GDM1 (cell line): ENCODE measurements around the gene NRG3.

Experiments
- DNase-seq: peaks from one replicate; lab custom pipeline; 2025; lab: John Stamatoyannopoulos, UW

NRG3 gene

DNA sequence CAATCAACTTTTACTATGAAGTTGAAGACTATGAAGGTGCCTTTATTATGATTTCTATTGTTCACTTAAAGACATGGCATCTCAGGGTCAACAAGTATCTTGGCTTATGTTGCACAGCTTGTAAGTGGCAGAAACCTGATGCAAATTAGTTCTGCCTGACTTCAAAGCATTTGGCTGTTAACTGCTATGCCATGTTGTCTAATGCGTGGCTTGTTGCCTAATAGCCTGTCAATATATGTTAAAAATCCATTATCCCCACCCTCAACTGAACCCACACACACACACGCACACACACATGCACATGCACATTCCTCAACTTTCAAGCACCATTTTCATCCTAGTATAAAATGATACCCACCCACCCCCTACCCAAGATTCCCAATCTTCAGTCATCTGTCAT, 217.1 kb downstream of the NRG3 start:
- no peak for DNase-seq

DNA sequence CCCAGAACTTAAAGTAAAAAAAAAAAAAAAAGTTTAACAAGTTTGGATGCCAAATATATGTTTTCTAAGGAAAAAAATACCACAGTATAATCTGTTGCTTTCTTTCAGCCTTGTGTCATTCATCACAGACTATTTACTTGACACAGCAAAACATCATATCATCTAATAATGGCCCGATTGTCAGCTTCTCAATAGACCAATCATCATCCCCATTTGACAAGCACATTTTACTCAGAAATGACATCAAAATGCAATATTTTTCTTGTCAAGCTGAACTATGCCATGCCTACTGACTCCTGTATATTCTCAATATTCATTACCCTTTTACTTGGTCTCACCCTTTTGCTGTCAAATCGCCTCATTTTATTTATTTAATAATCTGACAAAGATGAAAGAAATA, 249.7 kb downstream of the NRG3 start:
- DNase-seq, result no peak

DNA sequence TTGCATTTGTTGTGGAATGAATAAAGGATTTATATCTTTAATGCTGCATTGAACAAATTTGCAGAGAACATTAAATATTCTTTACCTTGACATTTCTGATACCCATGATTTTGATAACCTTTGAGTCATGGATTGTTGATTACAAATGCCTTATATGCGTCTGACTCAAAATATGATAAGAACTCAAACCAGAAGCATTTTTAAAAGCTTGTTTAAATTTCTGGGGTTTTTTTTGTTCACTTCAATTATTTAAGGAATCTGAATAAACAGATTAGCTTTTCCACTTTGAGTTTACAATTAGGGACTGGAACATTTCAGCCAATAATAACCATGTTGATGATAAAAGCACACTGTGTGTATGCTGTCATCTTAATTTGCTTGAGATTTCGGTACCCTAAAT, 253.5 kb downstream of the NRG3 start:
- DNase-seq, result no peak

DNA sequence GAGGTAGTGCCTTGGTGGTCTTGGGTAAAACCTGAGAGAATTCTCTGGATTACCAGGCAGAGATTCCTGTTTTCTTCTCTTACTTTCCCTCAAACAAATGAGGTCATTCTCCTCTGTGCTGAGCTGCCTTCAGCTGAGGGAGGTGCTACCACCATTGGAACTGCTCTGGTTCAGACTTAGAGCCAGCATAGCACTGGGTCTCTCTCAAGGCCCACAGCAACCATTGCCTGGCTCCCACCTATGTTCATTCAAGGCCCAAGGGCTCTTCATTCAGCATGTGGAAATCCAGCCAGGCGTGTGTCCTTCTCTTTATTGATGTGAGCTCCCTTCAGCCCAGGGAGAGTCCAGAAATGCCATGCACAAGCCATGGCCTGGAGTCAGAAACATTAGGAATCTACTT, 261.1 kb downstream of the NRG3 start:
- no peak for DNase-seq

DNA sequence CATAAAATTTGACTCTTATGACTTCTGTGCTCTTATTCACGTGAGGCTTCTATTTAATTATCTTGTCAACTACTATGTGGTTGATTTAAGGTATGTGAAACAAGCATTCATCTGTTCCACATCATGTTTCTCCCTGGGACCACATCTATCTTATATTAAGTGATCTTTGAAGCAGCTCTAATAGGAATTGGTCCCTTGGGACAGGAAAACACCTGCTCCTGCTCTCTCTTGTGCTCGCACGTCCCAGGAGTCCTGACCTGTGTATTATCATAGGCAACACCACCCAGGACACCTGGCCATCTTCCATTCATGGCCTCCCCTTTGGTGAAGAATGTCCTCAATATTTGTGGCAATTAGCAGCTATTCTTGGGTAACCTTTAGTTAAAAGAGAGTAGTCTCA, 269.2 kb downstream of the NRG3 start:
- DNase-seq, result no peak

DNA sequence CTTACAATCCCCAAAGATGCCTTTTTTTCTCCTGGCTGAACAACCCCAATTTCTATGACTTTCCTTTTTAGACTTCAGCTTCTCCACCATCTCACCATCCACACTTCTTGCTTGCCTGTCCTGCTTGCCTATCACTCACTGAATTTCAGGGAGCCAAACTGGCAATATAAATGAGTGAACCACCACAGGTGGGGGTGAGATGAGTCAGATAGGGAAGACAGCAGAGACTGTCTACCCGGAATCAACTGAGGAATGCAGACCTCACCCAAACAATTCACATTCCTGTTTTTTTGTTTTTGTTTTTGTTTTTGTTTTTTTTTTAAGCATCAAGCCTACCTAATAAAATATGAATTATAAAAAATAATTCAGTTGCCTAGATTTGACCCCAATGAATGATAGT, 273.8 kb downstream of the NRG3 start:
- no peak for DNase-seq

DNA sequence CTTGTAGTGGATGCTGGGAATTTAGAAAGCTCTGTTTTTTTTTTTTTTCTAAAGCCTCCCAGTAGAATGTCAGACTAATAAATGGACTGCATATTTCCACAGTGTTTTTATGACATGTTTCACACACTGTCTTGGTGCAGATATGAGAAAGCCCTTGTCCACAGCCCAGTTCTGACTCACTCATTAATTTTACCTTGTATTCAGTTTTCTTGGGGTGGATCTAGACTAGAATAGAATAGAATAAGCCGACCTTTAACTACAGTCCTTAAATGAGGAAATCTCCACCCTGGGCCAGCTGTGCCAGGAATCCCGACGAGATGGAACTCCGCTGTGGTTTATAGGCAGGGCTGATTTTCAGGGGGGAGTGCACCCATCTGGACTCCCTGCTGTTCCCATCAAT, 274.7 kb downstream of the NRG3 start:
- no peak for DNase-seq

DNA sequence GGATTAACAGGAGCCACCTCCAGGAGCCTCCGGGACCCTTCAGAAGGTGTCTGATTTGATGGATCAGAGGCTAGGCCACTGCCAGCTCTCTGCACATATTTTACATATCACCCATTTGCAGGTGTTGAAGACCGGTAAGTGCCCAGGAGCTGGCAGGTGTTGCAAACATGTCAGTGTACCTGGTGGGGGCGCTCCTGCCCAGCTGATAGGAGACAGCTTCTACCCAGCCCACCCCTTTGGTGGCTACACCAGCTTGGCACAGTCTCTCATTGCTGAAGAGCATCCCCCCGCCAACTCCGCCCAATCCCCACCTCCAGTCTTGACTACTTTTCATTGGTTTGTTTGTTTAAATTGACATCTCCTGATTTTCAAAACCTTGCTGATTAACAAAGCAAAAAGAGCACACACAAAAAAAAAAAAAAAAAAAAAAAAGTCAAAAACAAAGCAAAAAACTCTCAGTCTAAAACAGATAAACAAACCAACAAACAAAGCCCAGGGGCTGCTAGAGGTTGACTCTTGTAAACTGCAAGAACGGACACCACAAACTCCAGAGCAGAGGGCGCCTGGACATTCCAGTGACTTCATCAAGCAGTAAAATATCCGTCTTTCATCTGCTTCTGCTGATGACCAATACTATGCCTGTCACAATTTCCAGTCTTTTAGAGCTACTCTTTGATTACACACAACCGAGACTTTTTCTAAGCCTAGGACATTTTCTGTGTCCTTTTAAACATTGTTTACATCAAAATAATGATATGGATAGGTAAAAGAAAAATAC, 275.3 kb downstream of the NRG3 start:
- no peak for DNase-seq

DNA sequence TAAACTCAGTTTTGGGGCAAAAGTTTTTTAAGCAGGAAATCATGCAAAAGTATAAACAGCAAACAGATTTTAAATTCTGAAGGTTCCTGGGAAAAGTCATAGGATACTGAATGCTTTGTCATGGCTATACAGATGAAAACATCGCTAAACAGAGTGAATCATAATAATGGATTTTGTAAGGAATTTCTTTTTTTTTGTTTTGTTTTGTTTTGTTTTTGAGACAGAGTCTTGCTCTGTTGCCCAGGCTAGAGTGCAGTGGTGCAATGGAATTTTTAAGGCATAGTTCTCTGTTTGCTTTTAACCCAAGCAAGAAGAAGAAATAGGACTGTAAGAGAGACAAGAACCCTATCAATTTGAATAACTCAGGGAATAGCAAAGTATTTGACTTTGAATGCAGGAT, 285.3 kb downstream of the NRG3 start:
- no peak for DNase-seq

DNA sequence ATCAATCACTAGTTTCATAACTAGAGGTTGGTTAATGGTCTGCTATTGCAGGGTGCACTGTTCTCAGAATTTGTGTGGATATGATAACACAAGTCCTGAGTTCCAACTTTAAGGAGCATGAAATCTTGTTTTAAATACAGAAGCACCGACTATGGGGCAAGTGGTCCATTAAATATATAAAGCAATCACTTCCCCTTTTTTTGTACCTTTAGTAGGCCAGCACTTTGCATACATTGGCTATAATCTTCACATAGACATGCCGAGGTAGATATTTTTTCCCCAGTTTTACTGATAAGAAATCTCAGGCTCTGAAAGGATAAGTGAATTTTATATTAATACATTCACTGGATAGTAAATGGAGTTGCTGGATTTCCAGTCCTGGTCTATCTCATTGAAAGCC, 286.3 kb downstream of the NRG3 start:
- no peak for DNase-seq

DNA sequence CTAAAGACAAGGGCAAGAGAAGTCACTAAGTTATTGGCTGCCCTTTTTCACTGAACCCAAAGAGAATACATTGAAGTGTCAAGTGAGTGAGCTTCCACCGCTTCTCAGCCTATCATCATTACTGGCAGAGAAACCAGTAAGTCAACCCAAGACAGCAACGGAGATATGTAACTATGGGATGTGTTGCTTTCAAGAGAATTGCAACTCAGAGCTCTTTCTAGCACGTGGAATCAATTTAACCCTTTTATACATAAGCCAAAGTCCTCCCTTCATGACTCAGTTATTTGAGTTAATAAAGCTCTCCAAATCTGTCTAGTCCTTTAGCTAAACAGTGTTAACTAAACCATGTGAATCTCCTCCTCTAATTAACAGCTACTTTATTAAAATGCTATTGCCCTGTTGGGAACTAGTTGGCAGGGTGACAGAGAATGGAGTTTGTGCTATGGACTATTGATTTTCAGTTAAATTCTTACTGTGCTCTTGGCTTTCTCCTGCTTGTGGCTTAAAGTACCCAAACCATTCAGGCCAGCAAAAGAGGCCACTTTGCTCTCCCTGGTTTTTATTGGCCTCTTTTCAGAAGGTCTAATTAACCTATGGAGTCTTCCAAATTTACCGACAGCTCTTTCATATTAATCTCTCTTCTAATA, 287.7 kb downstream of the NRG3 start:
- DNase-seq, result no peak

DNA sequence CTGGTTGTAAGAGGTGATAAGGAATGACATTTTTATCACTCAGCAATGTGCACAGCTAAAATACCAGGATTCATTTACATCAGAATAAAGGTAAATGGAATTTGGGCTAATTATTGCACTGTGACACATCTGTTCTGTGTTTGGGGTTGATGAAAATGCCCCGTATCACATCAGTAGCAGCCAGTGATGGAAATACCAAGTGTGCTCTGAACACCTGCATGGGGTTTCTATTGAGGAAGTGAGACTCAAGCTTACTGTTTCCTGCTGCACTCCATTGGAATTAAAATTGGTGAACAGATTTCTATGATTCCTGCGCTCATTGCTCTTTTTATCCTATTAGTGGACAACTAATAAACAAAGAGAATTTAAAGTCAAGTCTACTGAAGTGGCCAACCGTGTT, 296.9 kb downstream of the NRG3 start:
- no peak for DNase-seq

DNA sequence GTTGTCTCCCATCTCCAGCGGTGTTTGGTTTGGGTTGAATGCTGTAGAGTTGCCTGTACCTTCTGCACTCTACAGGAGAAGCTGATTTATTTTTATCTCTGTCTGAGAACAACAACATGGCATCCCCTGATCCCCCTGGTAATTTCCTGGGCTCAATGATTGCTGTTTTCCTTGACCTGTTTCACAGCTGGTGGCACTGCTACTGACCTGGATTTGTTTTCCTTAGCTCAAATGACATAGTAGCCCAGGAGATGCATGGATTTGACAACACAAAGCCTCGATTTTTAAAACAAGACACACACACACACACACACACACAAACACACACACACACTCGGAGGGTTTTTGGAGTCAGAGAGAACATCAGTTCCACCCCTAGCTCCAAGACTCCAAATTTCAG, 301.6 kb downstream of the NRG3 start:
- no peak for DNase-seq

DNA sequence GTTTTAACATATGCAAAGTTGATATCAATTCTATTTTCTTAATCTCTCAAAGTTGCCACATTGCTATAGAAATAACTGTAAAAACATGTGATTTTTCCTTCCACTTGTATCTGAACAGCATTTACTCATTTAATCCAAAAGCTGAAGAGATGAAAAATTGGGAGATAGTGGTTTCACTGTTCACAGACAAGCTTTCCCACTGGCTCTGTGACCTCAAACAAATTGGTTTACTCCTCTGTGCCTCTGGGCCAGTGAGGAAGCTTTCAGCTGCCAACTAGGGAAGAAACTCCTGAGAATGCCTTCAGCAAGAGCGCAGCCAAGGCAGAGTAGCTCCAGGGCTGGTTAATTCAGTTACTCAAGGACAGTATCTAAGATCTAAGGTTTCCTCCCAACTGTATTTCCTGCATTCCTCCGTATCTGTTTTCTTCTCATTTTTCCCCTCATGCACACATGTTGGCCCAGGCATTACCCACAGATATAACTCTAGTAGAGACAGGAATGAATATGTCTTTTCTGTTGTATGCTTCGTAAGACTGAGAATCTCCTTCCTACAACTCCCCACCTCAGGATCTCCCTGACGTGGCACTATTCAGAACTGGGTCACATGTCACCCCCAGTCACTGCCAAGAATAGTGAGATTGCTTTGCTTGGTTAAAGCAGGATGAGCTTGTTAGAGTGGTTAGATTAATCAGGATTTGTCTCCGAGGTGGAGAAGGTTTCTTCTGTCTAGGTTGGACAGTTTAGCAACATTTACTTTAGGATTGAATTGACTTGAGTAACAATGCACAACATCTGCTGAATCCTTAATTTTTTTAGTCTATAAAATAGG, 315.7 kb downstream of the NRG3 start:
- DNase-seq, result no peak

DNA sequence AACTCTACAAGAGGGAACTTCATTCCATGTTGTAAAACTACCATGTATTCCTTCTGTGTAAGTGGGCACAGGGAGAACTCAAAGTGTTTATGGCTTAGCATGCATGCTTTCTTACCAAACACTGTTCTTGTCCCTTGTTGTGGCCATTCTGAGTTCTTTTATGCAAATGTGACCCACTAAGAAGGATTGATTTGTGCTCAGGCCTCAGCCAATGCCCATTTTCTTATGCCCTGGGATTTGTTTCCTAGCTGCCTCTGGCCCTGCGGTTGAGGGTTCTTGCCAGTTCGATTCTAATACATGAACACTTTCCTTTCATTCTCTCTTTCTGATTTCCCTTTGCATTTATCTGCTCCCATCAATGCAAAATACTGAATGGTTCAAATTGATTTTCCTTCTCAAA, 316.7 kb downstream of the NRG3 start:
- no peak for DNase-seq

DNA sequence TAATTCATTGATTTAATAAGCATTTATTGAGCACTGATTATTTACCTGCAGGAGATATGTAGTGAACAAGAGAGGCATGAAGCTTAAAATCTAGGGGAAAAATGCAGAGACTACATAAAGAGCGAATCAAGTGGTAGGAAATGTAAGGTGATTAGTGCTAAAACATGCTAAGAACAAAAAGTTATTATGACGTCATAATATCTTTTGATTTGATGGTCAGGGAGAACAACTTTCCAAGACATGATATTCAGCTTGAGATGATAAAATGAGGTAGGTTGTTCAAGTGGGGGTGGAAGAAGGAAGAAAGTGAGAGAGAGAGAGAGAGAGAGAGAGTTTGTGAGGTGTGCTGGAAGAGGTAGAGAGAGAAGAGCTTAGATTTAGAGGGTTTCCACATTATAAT, 317.7 kb downstream of the NRG3 start:
- DNase-seq, result no peak

DNA sequence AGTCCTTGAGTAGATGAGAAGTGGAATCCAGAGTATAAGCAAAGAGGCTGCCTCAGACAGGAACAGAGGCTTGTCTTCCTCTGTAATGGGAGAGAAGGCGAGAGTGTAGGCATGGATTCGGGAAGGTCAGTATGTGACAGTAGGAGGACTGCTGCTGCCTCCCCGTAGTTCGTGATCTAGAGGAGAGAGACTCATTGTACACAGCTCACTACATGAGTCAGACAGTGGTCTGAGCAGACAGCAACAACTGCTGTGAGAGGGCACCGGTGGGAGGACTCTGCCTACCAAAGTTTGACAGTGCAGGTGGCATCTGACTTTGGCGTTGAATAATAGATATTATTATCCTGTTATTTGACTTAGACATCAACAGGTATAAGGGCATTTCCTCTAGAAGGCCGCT, 319.4 kb downstream of the NRG3 start:
- no peak for DNase-seq

DNA sequence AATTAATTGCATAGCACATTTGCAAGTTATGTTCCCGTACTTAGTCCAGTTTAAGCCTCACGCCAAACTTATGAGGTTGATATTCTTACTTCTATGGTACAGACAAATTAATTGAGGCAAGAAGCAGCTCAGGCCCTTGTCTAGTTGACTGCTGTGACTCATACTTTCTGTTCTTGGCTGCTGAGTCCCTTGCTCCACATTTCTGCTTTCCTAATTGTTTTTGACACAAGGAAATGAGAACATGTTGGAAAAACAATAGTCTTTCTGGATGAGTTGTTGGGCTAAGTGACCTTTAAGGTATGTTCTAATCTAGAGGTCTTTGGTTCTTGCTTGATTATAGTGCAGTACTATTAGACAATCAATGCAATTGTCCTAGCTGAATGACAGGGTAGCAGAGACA, 331.8 kb downstream of the NRG3 start:
- DNase-seq, result no peak

DNA sequence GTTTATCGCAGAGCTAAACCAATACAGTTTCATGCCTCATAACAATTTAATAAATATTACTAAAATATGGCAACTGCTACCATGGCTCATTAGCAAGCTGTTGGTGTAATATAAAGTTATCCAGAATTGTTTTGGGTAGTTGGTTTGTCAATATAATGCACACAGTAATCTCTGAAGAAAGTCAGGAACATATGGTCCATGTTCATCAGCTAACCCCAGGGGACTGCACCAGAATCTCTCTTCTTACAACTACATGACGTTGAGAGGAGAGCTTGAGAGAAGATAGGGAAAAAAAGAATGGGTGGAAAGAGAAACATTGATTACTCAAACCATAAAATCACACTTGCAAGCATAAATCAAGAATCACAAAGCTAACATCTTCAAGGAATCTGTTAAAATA, 333.7 kb downstream of the NRG3 start:
- no peak for DNase-seq

DNA sequence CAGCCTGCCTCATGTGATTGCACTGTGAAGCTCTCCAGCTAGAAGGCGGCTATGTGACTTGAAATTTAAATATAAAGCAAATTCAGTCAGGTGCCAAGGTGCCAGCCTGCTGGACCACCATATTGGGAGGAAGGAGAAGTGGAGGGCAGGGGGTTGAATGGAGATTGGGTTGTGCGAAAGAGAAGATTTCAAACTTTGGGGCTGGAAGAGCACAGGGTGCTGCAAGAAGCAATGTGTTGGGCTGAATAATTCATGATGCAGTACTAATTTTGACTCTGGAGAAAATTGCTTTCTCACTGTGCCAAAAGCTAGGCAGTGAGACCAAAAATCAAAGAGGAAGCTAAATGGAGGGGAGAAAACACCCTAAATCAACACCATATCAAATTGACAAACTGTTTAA, 335.3 kb downstream of the NRG3 start:
- no peak for DNase-seq

DNA sequence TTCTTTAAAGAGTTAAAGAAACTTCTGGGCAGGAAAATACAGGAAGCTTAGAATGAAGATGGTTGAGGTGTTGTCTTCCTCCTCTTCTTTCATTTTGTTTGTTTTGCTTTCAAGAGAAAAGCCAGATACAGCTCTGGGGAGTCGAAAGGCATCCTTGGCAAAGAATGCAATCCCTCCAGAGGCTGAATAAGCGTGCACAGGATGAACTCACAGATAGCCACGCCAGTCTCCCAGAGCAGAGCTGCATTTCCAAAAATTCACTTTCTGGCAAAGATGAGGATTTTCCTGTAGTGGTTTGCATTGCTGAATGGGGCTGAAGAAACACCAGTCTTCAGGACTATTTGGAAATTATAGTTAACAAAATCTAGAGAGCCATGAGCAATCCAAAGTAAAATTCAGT, 336.4 kb downstream of the NRG3 start:
- DNase-seq, result no peak

DNA sequence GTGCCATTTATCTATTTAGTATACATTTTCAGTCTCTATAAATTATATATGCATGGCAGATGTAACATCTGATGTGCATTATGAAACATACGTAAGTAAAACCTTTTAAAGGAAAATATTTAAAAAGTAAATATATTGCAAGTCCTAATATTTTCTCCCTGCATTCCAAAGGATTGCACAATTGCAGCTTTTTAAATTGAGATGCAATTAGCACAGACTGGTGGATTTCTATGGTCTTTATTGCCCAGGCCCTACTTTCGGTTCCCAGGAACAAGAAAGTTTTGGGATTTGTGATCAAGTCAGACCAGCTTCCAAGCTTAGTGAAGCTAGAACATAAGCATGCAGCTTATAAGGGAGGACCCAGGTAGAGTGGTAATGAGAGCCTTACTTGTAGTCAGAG, 337.8 kb downstream of the NRG3 start:
- DNase-seq, result no peak

DNA sequence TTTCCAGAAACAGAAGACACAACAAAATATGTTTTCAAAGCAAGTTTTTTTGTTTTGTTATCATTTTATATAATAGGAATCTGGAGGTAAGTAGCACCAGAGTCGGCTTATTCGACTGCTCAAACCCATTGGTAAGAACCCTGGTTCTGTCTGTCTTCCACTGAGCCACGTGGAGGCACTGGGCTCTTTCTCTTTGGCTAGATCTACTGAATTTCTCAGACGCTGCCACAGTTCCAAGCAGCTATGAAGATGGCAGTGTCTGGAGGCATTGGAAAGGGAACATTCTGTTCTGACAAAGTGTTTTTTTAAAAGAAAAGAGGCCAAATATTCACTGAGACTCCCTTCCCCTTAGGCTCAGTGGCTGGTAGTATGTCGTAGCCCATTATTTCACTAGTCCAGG, 338.8 kb downstream of the NRG3 start:
- DNase-seq, result no peak
